Mucosa of descending colon (tissue), 3 donors: ENCODE results near the gene TCEANC2. TPM values are rescaled to one million over a fixed set of nuclear protein-coding genes. Genes with fewer than 3 reads are reported as not detected.

Source experiments
- ATAC-seq: fragments of 200-7000 bp; cut with Tn5 transposase; one replicate; pipeline ENCODE4 v1.9.1; 2020; ENCODE audit warnings: mild to moderate bottlenecking, moderate library complexity
- DNase-seq, 3 donors: peaks; one replicate each; pipeline ENCODE4 v3.0.0-alpha.2; 2020
- H3K36me3 ChIP-seq: fragments of 200-600 bp; one replicate; pipeline ENCODE4 v1.8.0; 2021; ENCODE audit warnings: low read depth, mild to moderate bottlenecking
- H3K4me1 ChIP-seq: fragments of 200-600 bp; one replicate; pipeline ENCODE4 v1.8.0; 2021; ENCODE audit warnings: low read depth, mild to moderate bottlenecking
- H3K4me3 ChIP-seq: fragments of 200-600 bp; one replicate; pipeline ENCODE4 v1.8.0; 2021; ENCODE audit warnings: mild to moderate bottlenecking
- H3K9me3 ChIP-seq: fragments of 200-600 bp; one replicate; pipeline ENCODE4 v1.8.0; 2021; ENCODE audit warnings: mild to moderate bottlenecking
- CTCF ChIP-seq: fragments of 200-600 bp; IDR thresholded peaks from one replicate; pipeline ENCODE4 v1.8.0; 2022; ENCODE audit warnings: antibody characterized with exemption, mild to moderate bottlenecking
- intact Hi-C, 2 donors: fragments of 100-400 bp; cut with DNase I in 1 of 2; cut with micrococcal nuclease in 1 of 2; formaldehyde crosslinking; loops; one replicate each; pipeline versions ENCODE4 v1.11.0 to v1.11.1; 2022; cut with DNase I, micrococcal nuclease
- total RNA-seq, 3 donors: library from RNA; stranded (reverse); fragmentation: NEBNext Ultra II Directional in 2 of 3; extraction: Animal tissue kit (Norgen Biotek cat#: 25700) in 2 of 3; gene quantifications; one replicate each; pipeline versions ENCODE4 v1.2.1 to v1.2.4, GENCODE V29; 2021 to 2023
- donor health status: DM: no; HTN: no; CAD: no; lungs with moderate emphysema.
- donor health status: DM: no; HTN: no; CAD: no.
- donor health status: DM: no; HTN: yes; CAD: no.

The TCEANC2 gene
- total RNA-seq, 3 donors from 2014 or later, result 4.5 to 8.6 (median 6.0) TPM

DNA sequence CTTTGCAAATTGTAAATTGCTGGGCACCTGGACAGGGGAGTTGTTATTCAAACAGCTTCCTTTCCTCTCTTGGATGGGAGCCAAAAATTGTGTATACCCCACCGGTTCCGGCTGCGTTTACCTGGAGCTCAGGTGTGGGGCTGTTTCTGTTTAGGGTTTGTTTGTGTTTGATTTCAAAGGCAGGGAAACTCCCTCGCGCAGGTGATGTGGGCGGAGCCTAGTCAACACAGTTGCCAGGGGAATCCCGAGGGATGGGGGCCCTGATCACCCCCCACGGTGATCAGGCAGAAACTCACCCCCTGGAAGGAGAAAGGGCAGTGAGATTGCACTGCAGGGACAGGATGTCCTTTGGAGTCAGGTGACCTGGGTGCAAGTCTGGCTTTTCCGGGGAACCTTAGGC is 71.1 kb downstream of the TCEANC2 start:
- peak; percentile 68 to 79 (median 75) for DNase-seq
- peak; percentile 70 for ATAC-seq
- H3K9me3 ChIP-seq, result no peaks in the 10 kb centered on the region
- H3K4me1 ChIP-seq, result peaks cover 20% of the 10 kb centered on the region
- intact Hi-C loops, result loop anchor here in 1 of 2 donors (10.0 kb wide), 1 partner anchor 280 kb away; the partner anchor contains the start of gene SSBP3
- no peaks in the 10 kb centered on the region for H3K36me3 ChIP-seq
- no peak overlapping the region for H3K4me3 ChIP-seq
- no peak for TF ChIP-seq CTCF

DNA sequence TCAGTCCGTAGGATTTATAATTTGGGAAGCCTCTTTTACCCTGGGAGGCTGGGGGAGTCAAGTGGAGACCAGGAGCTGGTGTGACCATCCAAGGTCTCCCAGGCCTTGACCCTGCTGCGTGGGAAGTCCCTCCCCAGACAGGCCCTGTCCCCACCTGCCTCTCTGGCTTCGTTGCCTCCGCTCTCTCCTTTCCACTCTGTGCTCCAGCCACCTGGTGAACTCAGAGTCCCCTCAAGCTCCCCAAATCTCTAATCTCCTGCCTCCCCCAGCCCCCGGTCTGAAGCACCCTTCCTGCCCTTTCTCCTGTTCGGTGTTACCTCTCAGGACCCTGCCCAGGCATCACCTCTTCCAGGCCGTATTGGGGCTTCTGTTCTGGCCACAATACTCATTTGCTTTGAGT is 71.5 kb downstream of the TCEANC2 start:
- intact Hi-C loops, result loop anchor here in 1 of 2 donors (10.0 kb wide), 1 partner anchor 280 kb away; the partner anchor contains the start of gene SSBP3
- Histone ChIP-seq H3K4me1 (peaks cover 20% of the 10 kb centered on the region), H3K9me3 (no peaks in the 10 kb centered on the region), H3K36me3 (no peaks in the 10 kb centered on the region), H3K4me3 (no peak overlapping the region)
- ATAC-seq (no peak), DNase-seq (no peak)
- TF ChIP-seq CTCF, result no peak

GRCh38 chr1:54125386-54126070 is 72.1 kb downstream of the TCEANC2 start:
- Histone ChIP-seq H3K36me3 (no peaks in the 10 kb centered on the region), H3K4me3 (no peak overlapping the region), H3K4me1 (peaks cover 18% of the 10 kb centered on the region), H3K9me3 (no peaks in the 10 kb centered on the region)
- DNase-seq, result peak in 2 of 3 donors; percentile 44 to 51
- peak; percentile 18 for ATAC-seq
- TF ChIP-seq CTCF, result no peak
- intact Hi-C loops, result loop anchor here in 1 of 2 donors (10.0 kb wide), 1 partner anchor 279 kb away; the partner anchor contains the start of gene SSBP3

DNA sequence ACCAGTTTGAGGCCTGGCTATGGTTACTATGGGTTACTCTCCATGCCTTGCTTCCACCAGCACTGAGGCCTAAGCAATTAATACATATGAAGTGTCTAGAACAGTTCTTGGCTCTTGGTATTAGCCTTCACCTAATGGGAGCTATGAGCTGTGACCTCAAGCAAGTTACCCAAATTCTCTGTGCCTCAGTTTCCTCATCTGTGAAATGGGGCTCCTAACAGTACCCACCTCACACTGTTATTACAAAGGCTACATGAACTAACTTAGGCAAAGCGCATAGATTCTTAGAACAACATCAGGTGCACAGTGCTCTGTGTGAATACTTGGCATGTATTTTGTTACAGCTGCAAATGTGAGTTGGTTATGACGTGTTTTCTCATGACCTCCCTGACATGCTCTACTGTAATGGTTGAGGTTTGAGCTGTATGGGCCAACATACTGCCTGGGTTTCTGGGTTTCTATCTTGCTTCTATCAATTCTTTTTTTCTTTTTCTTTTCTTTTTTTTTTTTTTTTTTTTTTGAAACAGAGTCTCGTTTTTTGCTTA is 72.9 kb downstream of the TCEANC2 start:
- Histone ChIP-seq H3K36me3 (no peaks in the 10 kb centered on the region), H3K4me1 (peaks cover 16% of the 10 kb centered on the region), H3K4me3 (no peak overlapping the region), H3K9me3 (no peaks in the 10 kb centered on the region)
- ATAC-seq (no peak), DNase-seq (no peak)
- intact Hi-C loops, result loop anchor here in 1 of 2 donors (10.0 kb wide), 1 partner anchor 278 kb away; the partner anchor contains the start of gene SSBP3
- TF ChIP-seq CTCF, result no peak

- Histone ChIP-seq H3K9me3 (no peaks in the 10 kb centered on the region), H3K4me3 (no peak overlapping the region), H3K4me1 (peaks cover 10% of the 10 kb centered on the region), H3K36me3 (no peaks in the 10 kb centered on the region)
- DNase-seq (no peak), ATAC-seq (no peak)
- intact Hi-C loops, result loop anchor here in 1 of 2 donors (10.0 kb wide), 1 partner anchor 277 kb away; the partner anchor contains the start of gene SSBP3
- TF ChIP-seq CTCF, result no peak
Measured at GRCh38 chr1:54127594-54128300, 74.3 kb downstream of the TCEANC2 start.
